Suprapubic skin (tissue), 4 donors: ENCODE results near the gene RNF175. TPM values are rescaled to one million over a fixed set of nuclear protein-coding genes. Genes with fewer than 3 reads are reported as not detected.

ENCODE experiments used
- DNase-seq, 2 donors: peaks; one replicate each; pipeline ENCODE4 v3.0.0-alpha.2; 2019; ENCODE audit warnings: low spot score in 2 of 2
- H3K27ac ChIP-seq: fragments of 200-600 bp; sonication (generic); one replicate; pipeline ENCODE4 v1.5.1; 2019
- H3K27me3 ChIP-seq: fragments of 200-600 bp; sonication (generic); one replicate; pipeline ENCODE4 v1.5.1; 2019
- H3K36me3 ChIP-seq: fragments of 200-600 bp; sonication (generic); one replicate; pipeline ENCODE4 v1.5.1; 2019
- H3K4me1 ChIP-seq: fragments of 200-600 bp; sonication (generic); one replicate; pipeline ENCODE4 v1.5.1; 2019
- H3K4me3 ChIP-seq: fragments of 200-600 bp; sonication (generic); one replicate; pipeline ENCODE4 v1.5.1; 2019; ENCODE audit warnings: mild to moderate bottlenecking
- H3K9me3 ChIP-seq: fragments of 200-600 bp; sonication (generic); one replicate; pipeline ENCODE4 v1.5.1; 2019
- CTCF ChIP-seq, 2 donors: fragments of 200-600 bp in 1 of 2; fragments of 450-650 bp in 1 of 2; sonication (generic) in 1 of 2; IDR thresholded peaks; one replicate each; pipeline ENCODE4 v1.5.1; 2016 to 2019; ENCODE audit warnings: antibody characterized with exemption in 2 of 2, mild to moderate bottlenecking in 1 of 2, moderate library complexity in 1 of 2
- EP300 ChIP-seq: sonication (generic); formaldehyde crosslinking; IDR thresholded peaks from one replicate; pipeline ENCODE4 v1.6.1; 2017; ENCODE audit warnings: antibody characterized with exemption
- POLR2A ChIP-seq, 2 donors: fragments of 450-650 bp; IDR thresholded peaks; one replicate each; pipeline ENCODE4 v1.6.1; 2017; ENCODE audit warnings: antibody characterized with exemption in 2 of 2, mild to moderate bottlenecking in 2 of 2, moderate library complexity in 2 of 2
- POLR2AphosphoS5 ChIP-seq, 3 donors: sonication (generic); formaldehyde crosslinking; IDR thresholded peaks; one replicate each; pipeline ENCODE4 v1.6.1; 2017; ENCODE audit warnings: antibody characterized with exemption in 3 of 3
- WGBS: methylation state at CpG from one replicate; pipeline ENCODE4 v1.1.5; 2018; 5-methylcytosine and 5-hydroxymethylcytosine counted together
- total RNA-seq, 4 donors: library from RNA; depleted of rRNA; stranded (reverse); fragments of >200 nt; gene quantifications; one replicate each; pipeline ENCODE4 v1.1.0, GENCODE V29; 2016

The RNF175 gene
- total RNA-seq, 4 donors from 2014 or later, result not detected

DNA sequence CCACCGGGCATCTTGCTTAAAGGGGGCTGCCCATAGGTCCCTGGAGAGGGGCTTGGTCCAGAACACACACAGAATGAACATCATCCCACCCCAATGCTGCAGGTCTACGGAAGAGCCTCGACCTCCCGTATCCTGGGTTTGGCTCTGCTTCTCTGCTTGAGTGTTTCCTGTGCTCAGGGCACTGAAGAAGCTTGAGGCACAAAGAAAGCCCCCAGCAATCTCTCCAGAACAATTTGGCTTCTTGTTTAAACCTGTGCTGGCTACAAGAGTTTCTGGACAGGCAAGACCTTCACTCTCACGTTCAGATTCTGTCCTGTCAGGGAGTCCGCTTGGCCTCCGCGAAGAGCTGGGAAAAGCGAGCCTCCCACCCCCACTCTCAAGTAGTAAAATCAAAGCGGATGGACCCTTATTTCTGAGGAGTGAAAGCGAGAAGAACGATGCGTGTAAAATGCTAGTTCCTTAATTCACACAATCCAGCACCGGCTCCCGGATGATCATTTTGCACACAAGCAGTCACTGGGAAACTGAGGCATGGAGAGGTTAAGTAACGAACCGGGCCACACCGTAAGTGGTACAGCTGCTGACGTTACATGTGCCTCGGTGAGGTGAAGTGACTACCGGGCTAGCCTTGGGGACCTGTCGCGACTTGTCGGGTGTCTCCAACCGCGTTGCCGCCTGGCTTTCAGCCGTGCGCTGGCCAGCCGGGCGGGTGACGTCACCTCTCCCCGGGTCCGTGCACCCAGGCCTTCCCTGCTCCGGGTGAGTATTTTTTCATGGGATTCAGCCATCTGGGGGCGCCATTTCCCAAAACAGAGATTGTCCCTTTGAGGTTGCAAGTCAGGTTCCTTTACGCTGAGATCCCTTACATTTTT, 32.2 kb upstream of the RNF175 start:
- Histone ChIP-seq H3K4me3 (peak overlapping the region; percentile 52), H3K36me3 (no peaks in the 10 kb centered on the region), H3K4me1 (peaks cover 50% of the 10 kb centered on the region), H3K27ac (no peak overlapping the region), H3K9me3 (no peaks in the 10 kb centered on the region), H3K27me3 (peaks cover 71% of the 10 kb centered on the region)
- TF ChIP-seq POLR2AphosphoS5 (IDR thresholded peaks at IDR 0.05), result no peak
- peak in 1 of 2 donors; percentile 16 for TF ChIP-seq CTCF (IDR thresholded peaks at IDR 0.05)
- WGBS, result 17% methylated on average over 35 of the region's 37 CpGs
- peak in 1 of 2 donors; percentile 84 for DNase-seq

GRCh38 chr4:153790962-153791551, 31.2 kb upstream of the RNF175 start:
- H3K4me3 ChIP-seq, result peak overlapping the region; percentile 52
- peak overlapping the region; percentile 81 for H3K27ac ChIP-seq
- H3K36me3 ChIP-seq, result no peaks in the 10 kb centered on the region
- DNase-seq, result peak in 1 of 2 donors; percentile 80
- H3K27me3 ChIP-seq, result peaks cover 76% of the 10 kb centered on the region
- no peaks in the 10 kb centered on the region for H3K9me3 ChIP-seq
- TF ChIP-seq EP300, result no peak
- no peak for TF ChIP-seq CTCF (IDR thresholded peaks at IDR 0.05)
- TF ChIP-seq POLR2AphosphoS5 (IDR thresholded peaks at IDR 0.05), result no peak
- no peak for TF ChIP-seq POLR2A (IDR thresholded peaks at IDR 0.05)
- H3K4me1 ChIP-seq, result peaks cover 50% of the 10 kb centered on the region
- 9% methylated on average over 24 of the region's 51 CpGs for WGBS

DNA sequence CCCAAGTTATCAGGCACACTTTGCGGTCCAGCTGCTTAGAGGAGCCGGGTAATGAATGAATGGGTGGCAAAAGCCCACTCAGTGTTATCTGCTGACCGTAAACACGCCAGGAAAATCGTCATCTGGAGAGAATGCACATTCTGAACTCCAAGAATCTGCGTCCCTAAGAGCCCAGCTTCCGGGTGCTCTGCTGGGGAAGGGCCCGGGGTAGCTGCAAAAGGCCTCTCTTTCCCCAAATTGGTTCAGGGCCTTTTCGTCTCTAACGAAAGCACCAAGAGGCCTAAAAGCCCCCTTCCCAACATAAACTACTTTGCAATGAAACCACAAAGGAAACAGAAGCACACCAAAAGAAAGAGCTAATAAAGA, 30.7 kb upstream of the RNF175 start:
- Histone ChIP-seq H3K36me3 (no peaks in the 10 kb centered on the region), H3K27me3 (peaks cover 80% of the 10 kb centered on the region), H3K27ac (peak overlapping the region; percentile 81), H3K4me3 (peak overlapping the region; percentile 52), H3K4me1 (peaks cover 50% of the 10 kb centered on the region), H3K9me3 (no peaks in the 10 kb centered on the region)
- no peak for DNase-seq
- WGBS, result 49% methylated on average over 10 of the region's 10 CpGs
- TF ChIP-seq EP300 (no peak), POLR2AphosphoS5 (IDR thresholded peaks at IDR 0.05) (no peak), POLR2A (IDR thresholded peaks at IDR 0.05) (no peak), CTCF (IDR thresholded peaks at IDR 0.05) (no peak)

- peak overlapping the region; percentile 81 for H3K27ac ChIP-seq
- peak overlapping the region; percentile 52 for H3K4me3 ChIP-seq
- H3K9me3 ChIP-seq, result no peaks in the 10 kb centered on the region
- TF ChIP-seq POLR2AphosphoS5 (IDR thresholded peaks at IDR 0.05) (no peak), EP300 (no peak), POLR2A (IDR thresholded peaks at IDR 0.05) (no peak), CTCF (IDR thresholded peaks at IDR 0.05) (no peak)
- H3K27me3 ChIP-seq, result peaks cover 80% of the 10 kb centered on the region
- peaks cover 50% of the 10 kb centered on the region for H3K4me1 ChIP-seq
- DNase-seq, result no peak
- WGBS, result 33% methylated on average over 28 of the region's 28 CpGs
- H3K36me3 ChIP-seq, result no peaks in the 10 kb centered on the region
Measured at GRCh38 chr4:153789741-153790499, 30.1 kb upstream of the RNF175 start.
